Loucy (cell line): Measurements from ENCODE around the gene FGF14.

Experiments
- H2AFZ ChIP-seq: fragments of 200-600 bp; sonication (generic); 2 replicates; pipeline ENCODE4 v1.6.0; 2016; ENCODE audit warnings: antibody characterized with exemption, mild to moderate bottlenecking, low read length, moderate library complexity
- H3F3A ChIP-seq: fragments of 200-600 bp; 2 replicates; pipeline ENCODE4 v1.6.0; 2016; ENCODE audit warnings: antibody characterized with exemption, low read depth, mild to moderate bottlenecking
- H3K27me3 ChIP-seq: fragments of 200-600 bp; sonication (generic); 2 replicates; pipeline ENCODE4 v1.6.1; 2014; ENCODE audit warnings: low read length, mild to moderate bottlenecking; ENCODE audit not compliant: insufficient read depth, poor library complexity, severe bottlenecking
- H3K36me3 ChIP-seq: fragments of 200-600 bp; sonication (generic); 2 replicates; pipeline ENCODE4 v1.6.1; 2016; ENCODE audit warnings: low read length; ENCODE audit not compliant: insufficient read depth
- H3K4me1 ChIP-seq: fragments of 200-600 bp; sonication (generic); 2 replicates; pipeline ENCODE4 v1.5.1; 2014; ENCODE audit warnings: low read length, mild to moderate bottlenecking; ENCODE audit not compliant: insufficient read depth, poor library complexity, severe bottlenecking
- H3K4me2 ChIP-seq: fragments of 200-600 bp; sonication (generic); 2 replicates; pipeline ENCODE4 v1.6.0; 2014; ENCODE audit warnings: antibody characterized with exemption, low read length, low read depth, mild to moderate bottlenecking; ENCODE audit not compliant: poor library complexity, severe bottlenecking
- H3K4me3 ChIP-seq: fragments of 200-600 bp; sonication (generic); 2 replicates; pipeline ENCODE4 v1.5.1; 2014; ENCODE audit warnings: low read length, mild to moderate bottlenecking, mixed read lengths; ENCODE audit not compliant: poor library complexity, severe bottlenecking
- H3K79me2 ChIP-seq: fragments of 200-600 bp; sonication (generic); 2 replicates; pipeline ENCODE4 v1.6.1; 2014; ENCODE audit warnings: low read length; ENCODE audit not compliant: insufficient read depth
- H3K9ac ChIP-seq: fragments of 200-600 bp; sonication (generic); 2 replicates; pipeline ENCODE4 v1.6.0; 2014; ENCODE audit warnings: mild to moderate bottlenecking, low read depth, low read length, moderate library complexity; ENCODE audit not compliant: poor library complexity, severe bottlenecking
- H3K9me2 ChIP-seq: fragments of 200-600 bp; sonication (generic); replicated peaks from 2 replicates; pipeline ENCODE4 v1.6.1; 2016; ENCODE audit warnings: low read depth, low read length, mixed read lengths
- H3K9me3 ChIP-seq: fragments of 200-600 bp; sonication (generic); 2 replicates; pipeline ENCODE4 v1.6.1; 2014; ENCODE audit warnings: mild to moderate bottlenecking, antibody characterized with exemption, low read length, low read depth; ENCODE audit not compliant: insufficient read depth
- H4K20me1 ChIP-seq: fragments of 200-600 bp; sonication (generic); 2 replicates; pipeline ENCODE4 v1.6.0; 2014; ENCODE audit warnings: antibody characterized with exemption, low read length, mild to moderate bottlenecking; ENCODE audit not compliant: insufficient read depth, poor library complexity, severe bottlenecking
- EZH2phosphoT487 ChIP-seq: fragments of 200-600 bp; IDR thresholded peaks from 2 replicates; pipeline ENCODE4 v1.6.1; 2018; ENCODE audit warnings: antibody characterized with exemption, mild to moderate bottlenecking, moderate library complexity, borderline replicate concordance
- TF ChIP-seq, protein P1 (sequence below): fragments of 200-600 bp; sonication (generic); conservative IDR thresholded peaks from 2 replicates; pipeline ENCODE4 v1.5.1; 2014; ENCODE audit warnings: mild to moderate bottlenecking, antibody characterized with exemption, low read length

The FGF14 gene

GRCh38 chr13:101949681-101950080 is 452.2 kb downstream of the FGF14 start:
- Histone ChIP-seq H4K20me1 (no peaks in the 10 kb centered on the region), H3K9ac (no peak overlapping the region), H3K4me3 (no peak overlapping the region), H3K27me3 (no peaks in the 10 kb centered on the region), H3F3A (no peaks in the 10 kb centered on the region), H3K9me3 (no peaks in the 10 kb centered on the region), H3K79me2 (no peaks in the 10 kb centered on the region), H3K4me2 (no peak overlapping the region), H2AFZ (no peak overlapping the region), H3K9me2 (no peaks in the 10 kb centered on the region), H3K4me1 (no peaks in the 10 kb centered on the region), H3K36me3 (no peaks in the 10 kb centered on the region)
- TF ChIP-seq, protein P1, sequence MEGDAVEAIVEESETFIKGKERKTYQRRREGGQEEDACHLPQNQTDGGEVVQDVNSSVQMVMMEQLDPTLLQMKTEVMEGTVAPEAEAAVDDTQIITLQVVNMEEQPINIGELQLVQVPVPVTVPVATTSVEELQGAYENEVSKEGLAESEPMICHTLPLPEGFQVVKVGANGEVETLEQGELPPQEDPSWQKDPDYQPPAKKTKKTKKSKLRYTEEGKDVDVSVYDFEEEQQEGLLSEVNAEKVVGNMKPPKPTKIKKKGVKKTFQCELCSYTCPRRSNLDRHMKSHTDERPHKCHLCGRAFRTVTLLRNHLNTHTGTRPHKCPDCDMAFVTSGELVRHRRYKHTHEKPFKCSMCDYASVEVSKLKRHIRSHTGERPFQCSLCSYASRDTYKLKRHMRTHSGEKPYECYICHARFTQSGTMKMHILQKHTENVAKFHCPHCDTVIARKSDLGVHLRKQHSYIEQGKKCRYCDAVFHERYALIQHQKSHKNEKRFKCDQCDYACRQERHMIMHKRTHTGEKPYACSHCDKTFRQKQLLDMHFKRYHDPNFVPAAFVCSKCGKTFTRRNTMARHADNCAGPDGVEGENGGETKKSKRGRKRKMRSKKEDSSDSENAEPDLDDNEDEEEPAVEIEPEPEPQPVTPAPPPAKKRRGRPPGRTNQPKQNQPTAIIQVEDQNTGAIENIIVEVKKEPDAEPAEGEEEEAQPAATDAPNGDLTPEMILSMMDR, result no peak
- no peak for TF ChIP-seq EZH2phosphoT487

DNA sequence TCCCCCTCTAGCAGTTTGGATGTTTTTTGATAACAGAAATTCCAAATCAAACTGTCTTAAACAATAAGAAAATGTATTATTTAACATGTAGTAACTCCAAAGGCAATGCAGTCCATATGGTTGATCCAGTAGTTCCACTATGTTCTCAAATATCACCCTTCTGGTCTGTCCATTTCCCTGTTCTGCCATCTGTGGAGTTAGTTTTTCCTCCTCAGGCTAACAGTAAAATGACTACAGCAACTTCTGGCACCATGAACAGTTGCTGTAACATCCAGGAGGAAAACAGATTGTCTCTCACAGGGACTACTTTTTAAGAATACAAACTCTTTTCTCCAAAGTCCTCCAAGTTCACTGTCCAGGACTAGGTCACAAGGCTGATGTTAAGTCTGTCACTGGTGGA is 455.4 kb downstream of the FGF14 start:
- H3K9me2 ChIP-seq, result no peaks in the 10 kb centered on the region
- H3K4me1 ChIP-seq, result no peaks in the 10 kb centered on the region
- no peaks in the 10 kb centered on the region for H3K36me3 ChIP-seq
- no peak overlapping the region for H3K4me2 ChIP-seq
- H3F3A ChIP-seq, result no peaks in the 10 kb centered on the region
- H3K9me3 ChIP-seq, result no peaks in the 10 kb centered on the region
- no peaks in the 10 kb centered on the region for H4K20me1 ChIP-seq
- no peak overlapping the region for H3K4me3 ChIP-seq
- TF ChIP-seq EZH2phosphoT487, result no peak
- TF ChIP-seq, protein P1, result no peak
- no peak overlapping the region for H2AFZ ChIP-seq
- no peaks in the 10 kb centered on the region for H3K79me2 ChIP-seq
- H3K27me3 ChIP-seq, result no peaks in the 10 kb centered on the region
- H3K9ac ChIP-seq, result no peak overlapping the region

DNA sequence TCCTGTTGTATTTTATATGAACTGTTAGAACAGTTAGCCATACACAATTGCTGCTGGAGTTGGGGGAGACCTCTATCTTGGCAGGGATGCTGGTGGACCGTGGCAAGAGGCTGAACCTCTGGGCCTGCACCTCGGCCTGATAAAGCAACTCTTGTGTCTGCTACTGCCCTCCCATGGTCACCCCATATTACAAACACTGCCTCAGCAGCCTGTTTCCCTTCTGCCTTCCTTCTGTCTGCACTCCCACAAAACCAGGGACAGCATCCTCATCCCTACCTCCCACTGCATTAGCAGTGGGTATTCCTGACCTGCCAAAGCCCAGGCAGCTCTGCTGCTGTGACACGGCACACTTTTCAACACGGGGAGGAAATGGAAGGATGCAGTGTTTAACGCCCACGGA is 456.4 kb downstream of the FGF14 start:
- Histone ChIP-seq H3K9ac (no peak overlapping the region), H4K20me1 (no peaks in the 10 kb centered on the region), H3K27me3 (no peaks in the 10 kb centered on the region), H2AFZ (no peak overlapping the region), H3K4me3 (no peak overlapping the region), H3K4me2 (no peak overlapping the region), H3K36me3 (no peaks in the 10 kb centered on the region), H3F3A (no peaks in the 10 kb centered on the region), H3K9me3 (no peaks in the 10 kb centered on the region), H3K9me2 (no peaks in the 10 kb centered on the region), H3K79me2 (no peaks in the 10 kb centered on the region), H3K4me1 (no peaks in the 10 kb centered on the region)
- no peak for TF ChIP-seq EZH2phosphoT487
- TF ChIP-seq, protein P1, result peak; percentile 12; the same call in 1 of the 2 replicates
